Measurements from ENCODE around the gene FAM131B. TPM values are rescaled to one million over a fixed set of nuclear protein-coding genes. Genes with fewer than 3 reads are reported as not detected.
"Not testable (repeated sequence)": the region's sequence is repeated elsewhere in the genome, so short reads cannot be mapped to it uniquely, and the experiment has no call there.

FAM131B gene
- 5.1 TPM for polyA plus RNA-seq (2013, experiment 1 of 2; ENCODE audit: insufficient read length)
- polyA plus RNA-seq (2013, experiment 2 of 2; ENCODE audit: insufficient read length) = 5.0 TPM

GRCh38 chr7:143362131-143363015 lies at the start of gene FAM131B:
TSS of gene FAM131B (minus strand) at chr7:143362713. CDS start at chr7:143362603, 110 bp downstream.
- DNase-seq = no peak

- DNase-seq = no peak
These were observed 49.6 kb upstream of the FAM131B start for GRCh38 chr7:143411976-143412708.

- peak; percentile 52 for DNase-seq
These were observed 48.0 kb upstream of the FAM131B start for GRCh38 chr7:143410521-143411004.

- DNase-seq = no peak
These were observed 46.4 kb upstream of the FAM131B start, which contains the start of gene EPHA1 for GRCh38 chr7:143408686-143409561. TSS of gene EPHA1 (minus strand) at chr7:143408856. CDS start at chr7:143408805, 51 bp downstream.

GRCh38 chr7:143408252-143408685 lies 45.8 kb upstream of the FAM131B start:
- no peak for DNase-seq

GRCh38 chr7:143407287-143408251 lies 45.1 kb upstream of the FAM131B start:
- no peak for DNase-seq

- no peak for DNase-seq
These were observed 43.5 kb upstream of the FAM131B start for GRCh38 chr7:143406002-143406357.

GRCh38 chr7:143405173-143406001 lies 42.9 kb upstream of the FAM131B start:
- no peak for DNase-seq

- not testable (repeated sequence) for DNase-seq
These were observed 39.7 kb upstream of the FAM131B start for GRCh38 chr7:143402233-143402632.

- DNase-seq = no peak
These were observed 38.8 kb upstream of the FAM131B start for GRCh38 chr7:143401265-143401664.

GRCh38 chr7:143399642-143400041 lies 37.1 kb upstream of the FAM131B start:
- no peak for DNase-seq

- no peak for DNase-seq
These were observed 36.6 kb upstream of the FAM131B start for GRCh38 chr7:143399151-143399550.

GRCh38 chr7:143398616-143399015 lies 36.1 kb upstream of the FAM131B start:
- DNase-seq = no peak

- no peak for DNase-seq
These were observed 35.4 kb upstream of the FAM131B start for GRCh38 chr7:143397710-143398530.

GRCh38 chr7:143396625-143397556 lies 34.4 kb upstream of the FAM131B start:
- DNase-seq = no peak

GRCh38 chr7:143396182-143396581 lies 33.7 kb upstream of the FAM131B start:
- no peak for DNase-seq

GRCh38 chr7:143395187-143396149 lies 33.0 kb upstream of the FAM131B start:
- no peak for DNase-seq

All from fibroblast of skin of abdomen (primary cell).